ENCODE data around the gene METTL4. TPM values are rescaled to one million over a fixed set of nuclear protein-coding genes. Genes with fewer than 3 reads are reported as not detected.
"Not testable (repeated sequence)": the region's sequence is repeated elsewhere in the genome, so short reads cannot be mapped to it uniquely, and the experiment has no call there.

The METTL4 gene
- total and polyA plus RNA-seq, 9 of the 15 experiments (the other 6 are each of a cell fraction or from before 2014, with no cell fraction given): 7.9 to 32.8 (median 22.1) TPM

- TF ChIP-seq MTA2 (IDR thresholded peaks at IDR 0.05; ENCODE audit: low read depth) (peak; percentile 29; the same call in 1 of the 2 replicates), CBFA2T2 (conservative IDR thresholded peaks at IDR 0.05) (peak; percentile 67), FOXK2 (conservative IDR thresholded peaks at IDR 0.05 in 1 of 2, IDR thresholded peaks at IDR 0.05 in 1 of 2; ENCODE audit: low read depth in 2 of 2) (peak in 1 of 2 experiments; percentile 48; a peak in 1 of 4 replicates), MEIS2 (IDR thresholded peaks at IDR 0.05; ENCODE audit: partially characterized antibody) (peak; percentile 9), MYBL2 (IDR thresholded peaks at IDR 0.05; ENCODE audit: low read depth) (peak; percentile 45; the same call in 1 of the 2 replicates), CBFA2T3 (IDR thresholded peaks at IDR 0.05) (peak; percentile 82), DPF2 (IDR thresholded peaks at IDR 0.05) (peak; percentile 49; the same call in 1 of the 2 replicates), FOXA3 (CRISPR knock-in tag; conservative IDR thresholded peaks at IDR 0.05 in 1 of 2, IDR thresholded peaks at IDR 0.05 in 1 of 2) (peak in 1 of 2 experiments; percentile 46; a peak in 1 of 4 replicates), NCOR1 (IDR thresholded peaks at IDR 0.05) (peak; percentile 61; the same call in 1 of the 2 replicates), MAZ (CRISPR knock-in tag; conservative IDR thresholded peaks at IDR 0.05 in 1 of 2, IDR thresholded peaks at IDR 0.05 in 1 of 2) (0 out of 4 replicates have a peak, but pooled peaks of 1 of the 2 experiments have one; percentile 20), SOX6 (IDR thresholded peaks at IDR 0.05) (peak; percentile 46; the same call in 1 of the 2 replicates), ARID1B (IDR thresholded peaks at IDR 0.05) (peak; percentile 65), TAL1 (IDR thresholded peaks at IDR 0.05) (peak; percentile 55), MNT (conservative IDR thresholded peaks at IDR 0.05) (peak in 1 of 2 experiments; percentile 60; a peak in 3 of 4 replicates)
- H3K27me3 ChIP-seq (ENCODE audit: control insufficient read depth in 2 of 2, insufficient read depth in 2 of 2, low read length in 2 of 2); H4K20me1 ChIP-seq (replicated peaks; ENCODE audit: control insufficient read depth, insufficient read depth, low read length); H3K4me1 ChIP-seq (replicated peaks in 1 of 2; ENCODE audit: control insufficient read depth in 2 of 2, insufficient read depth in 2 of 2, low read length in 2 of 2); H3K9me3 ChIP-seq (replicated peaks; ENCODE audit: control insufficient read depth, insufficient read depth, low read depth, low read length); CTCF ChIA-PET (ENCODE audit: low intra/inter-chr PET ratio); H3K27ac ChIP-seq (ENCODE audit: extremely low read depth, low read depth, low read length); H3K36me3 ChIP-seq (ENCODE audit: control insufficient read depth, insufficient read depth, low read length); H2AFZ ChIP-seq (ENCODE audit: low read depth, low read length); H3K79me2 ChIP-seq (ENCODE audit: control insufficient read depth, insufficient read depth, low read length); H3K9me1 ChIP-seq (ENCODE audit: control insufficient read depth, insufficient read depth, low read length); BruUV-seq (replicated peaks); H3K4me2 ChIP-seq (ENCODE audit: insufficient read depth, low read length); H3K9ac ChIP-seq (ENCODE audit: insufficient read depth in 1 of 2, low read depth in 2 of 2, low read length in 2 of 2); intact Hi-C loops (cut with micrococcal nuclease); H3K4me3 ChIP-seq; ATAC-seq; TF ChIP-seq MYBL2 (CRISPR knock-in tag; IDR thresholded peaks at IDR 0.05; ENCODE audit: borderline replicate concordance): not testable (repeated sequence)
- in situ Hi-C loops (cut with MboI): loop anchor here (25.0 kb wide), 1 partner anchor 937 kb away; no protein-coding TSS in a partner anchor
- 0% methylated on average over 2 of the region's 2 CpGs for WGBS (ENCODE audit: insufficient coverage, low coverage, missing lambda C conversion rate)
- peak; percentile 58 for FAIRE-seq
- peak in 1 of 4 experiments; percentile 33 for DNase-seq (ENCODE audit: extremely low read depth in 1 of 4, low spot score in 3 of 4)
- POLR2A ChIA-PET: interaction anchor here (0.5 to 1.4 kb wide), 3 partner anchors 11 to 1807 kb away, joined by 3 to 6 read pairs (median 3); no protein-coding TSS in a partner anchor
Observed at GRCh38 chr18:2524794-2525198, 46.5 kb downstream of the METTL4 start.

Measured in K562 (cell line).